ENCODE measurements around the gene CDKN2C. TPM values are rescaled to one million over a fixed set of nuclear protein-coding genes. Genes with fewer than 3 reads are reported as not detected.
"Not testable (repeated sequence)": the region's sequence is repeated elsewhere in the genome, so short reads cannot be mapped to it uniquely, and the experiment has no call there.

The CDKN2C gene
- total RNA-seq, 1 experiment from 2014 or later: 80.5 TPM

GRCh38 chr1:50989694-50990093 lies 19.6 kb downstream of the CDKN2C start:
- Histone ChIP-seq H3K36me3 (peaks cover 6% of the 10 kb centered on the region), H3K9me3 (no peaks in the 10 kb centered on the region), H3K27me3 (no peaks in the 10 kb centered on the region), H3K4me3 (no peak overlapping the region)
- peak; percentile 68 for DNase-seq

- peaks cover 6% of the 10 kb centered on the region for H3K36me3 ChIP-seq
- no peak overlapping the region for H3K4me3 ChIP-seq
- no peaks in the 10 kb centered on the region for H3K27me3 ChIP-seq
- H3K9me3 ChIP-seq: no peaks in the 10 kb centered on the region
- no peak for DNase-seq
Observed at GRCh38 chr1:50992532-50993318, 22.7 kb downstream of the CDKN2C start.

GRCh38 chr1:50993645-50994044 lies 23.6 kb downstream of the CDKN2C start:
- Histone ChIP-seq H3K4me3 (no peak overlapping the region), H3K27me3 (no peaks in the 10 kb centered on the region), H3K9me3 (no peaks in the 10 kb centered on the region), H3K36me3 (peaks cover 6% of the 10 kb centered on the region)
- no peak for DNase-seq

GRCh38 chr1:50994997-50995396 lies 25.0 kb downstream of the CDKN2C start:
- H3K27me3 ChIP-seq: no peaks in the 10 kb centered on the region
- H3K9me3 ChIP-seq: no peaks in the 10 kb centered on the region
- peaks cover 6% of the 10 kb centered on the region for H3K36me3 ChIP-seq
- no peak for DNase-seq
- no peak overlapping the region for H3K4me3 ChIP-seq

GRCh38 chr1:50995651-50996050 lies 25.6 kb downstream of the CDKN2C start:
- no peaks in the 10 kb centered on the region for H3K9me3 ChIP-seq
- DNase-seq: no peak

GRCh38 chr1:50996083-50996482 lies 26.0 kb downstream of the CDKN2C start:
- peaks cover 6% of the 10 kb centered on the region for H3K36me3 ChIP-seq
- no peak overlapping the region for H3K4me3 ChIP-seq
- H3K27me3 ChIP-seq: no peaks in the 10 kb centered on the region
- no peak for DNase-seq
- H3K9me3 ChIP-seq: no peaks in the 10 kb centered on the region

More at GRCh38 chr1:50995651-50996050, 25.6 kb downstream of the CDKN2C start:
- Histone ChIP-seq H3K36me3 (peaks cover 6% of the 10 kb centered on the region), H3K4me3 (no peak overlapping the region), H3K27me3 (no peaks in the 10 kb centered on the region)

- not testable (repeated sequence) for H3K27me3 ChIP-seq, H3K9me3 ChIP-seq, DNase-seq, H3K4me3 ChIP-seq
- peaks cover 12% of the 10 kb centered on the region for H3K36me3 ChIP-seq
Observed at GRCh38 chr1:50999375-50999774, 29.3 kb downstream of the CDKN2C start.

GRCh38 chr1:51000160-51000559 lies 30.1 kb downstream of the CDKN2C start:
- Histone ChIP-seq H3K4me3 (no peak overlapping the region), H3K9me3 (no peaks in the 10 kb centered on the region; the same call in 1 of the 2 replicates), H3K36me3 (peaks cover 19% of the 10 kb centered on the region), H3K27me3 (no peaks in the 10 kb centered on the region)
- DNase-seq: no peak

GRCh38 chr1:51000651-51001050 lies 30.6 kb downstream of the CDKN2C start:
- Histone ChIP-seq H3K27me3 (no peaks in the 10 kb centered on the region), H3K4me3 (no peak overlapping the region), H3K9me3 (no peaks in the 10 kb centered on the region; the same call in 1 of the 2 replicates), H3K36me3 (peaks cover 22% of the 10 kb centered on the region)
- no peak for DNase-seq

GRCh38 chr1:51002516-51002915 lies 32.5 kb downstream of the CDKN2C start:
- DNase-seq: no peak

GRCh38 chr1:51005549-51005948 lies 35.5 kb downstream of the CDKN2C start:
- peaks cover 32% of the 10 kb centered on the region for H3K36me3 ChIP-seq
- H3K4me3 ChIP-seq, DNase-seq, H3K9me3 ChIP-seq, H3K27me3 ChIP-seq: not testable (repeated sequence)

More at GRCh38 chr1:51002516-51002915, 32.5 kb downstream of the CDKN2C start:
- Histone ChIP-seq H3K9me3 (peaks cover 4% of the 10 kb centered on the region; the same call in 1 of the 2 replicates), H3K27me3 (no peaks in the 10 kb centered on the region), H3K4me3 (no peak overlapping the region), H3K36me3 (peaks cover 30% of the 10 kb centered on the region)

GRCh38 chr1:51009381-51009780 lies 39.3 kb downstream of the CDKN2C start:
- H3K9me3 ChIP-seq: peaks cover 8% of the 10 kb centered on the region
- no peaks in the 10 kb centered on the region for H3K27me3 ChIP-seq
- no peak overlapping the region for H3K4me3 ChIP-seq
- no peak for DNase-seq
- peaks cover 20% of the 10 kb centered on the region for H3K36me3 ChIP-seq

- Histone ChIP-seq H3K9me3 (no peaks in the 10 kb centered on the region), H3K36me3 (no peaks in the 10 kb centered on the region), H3K4me3 (no peak overlapping the region), H3K27me3 (no peaks in the 10 kb centered on the region)
- DNase-seq: no peak
Observed at GRCh38 chr1:51014878-51015277, 44.8 kb downstream of the CDKN2C start.

GRCh38 chr1:51019811-51020210 lies 49.8 kb downstream of the CDKN2C start:
- Histone ChIP-seq H3K27me3 (no peaks in the 10 kb centered on the region), H3K4me3 (no peak overlapping the region), H3K36me3 (no peaks in the 10 kb centered on the region), H3K9me3 (peaks cover 3% of the 10 kb centered on the region; the same call in 1 of the 2 replicates)
- DNase-seq: no peak

Other genes starting within 250 kb of the CDKN2C start
- 58.6 and 111 TPM in 2 replicates for gene FAF1, start 10.0 kb upstream of the CDKN2C start, total RNA-seq (2014; rRNA removed; shearing (Covaris generic); ENCODE audit: low replicate concordance)
- gene C1orf185, start 132.0 kb downstream of the CDKN2C start, total RNA-seq (2014; rRNA removed; shearing (Covaris generic); ENCODE audit: low replicate concordance): not detected in 2 replicates